Renal pelvis (tissue), 4 donors: ENCODE measurements around the gene LDLRAD2. TPM values are rescaled to one million over a fixed set of nuclear protein-coding genes. Genes with fewer than 3 reads are reported as not detected.

Source experiments
- DNase-seq: peaks from one replicate; pipeline ENCODE4 v3.0.0-alpha.2; 2013
- polyA plus RNA-seq, 3 donors: library from polyadenylated mRNA; unstranded; fragments of 120-200 nt; gene quantifications; one replicate each; pipeline ENCODE4 v1.2.1, GENCODE V29; 2013; ENCODE audit not compliant: insufficient read length in 3 of 3

LDLRAD2 gene
- polyA plus RNA-seq, 3 donors, result 3.7 to 5.8 (median 4.0) TPM

GRCh38 chr1:21841852-21842466, 29.9 kb downstream of the LDLRAD2 start:
- no peak for DNase-seq

- DNase-seq, result no peak
Observed at GRCh38 chr1:21842606-21843162, 30.6 kb downstream of the LDLRAD2 start.

- no peak for DNase-seq
Observed at GRCh38 chr1:21843208-21843607, 31.1 kb downstream of the LDLRAD2 start.

GRCh38 chr1:21843996-21844395, 31.9 kb downstream of the LDLRAD2 start:
- no peak for DNase-seq

- DNase-seq, result no peak
Observed at GRCh38 chr1:21845646-21846641, 33.9 kb downstream of the LDLRAD2 start.

- DNase-seq, result no peak
Observed at GRCh38 chr1:21847223-21848205, 35.4 kb downstream of the LDLRAD2 start.

- DNase-seq, result no peak
Observed at GRCh38 chr1:21848524-21849174, 36.6 kb downstream of the LDLRAD2 start.

- no peak for DNase-seq
Observed at GRCh38 chr1:21849909-21850576, 38.0 kb downstream of the LDLRAD2 start.

- no peak for DNase-seq
Observed at GRCh38 chr1:21851430-21852250, 39.6 kb downstream of the LDLRAD2 start.

- no peak for DNase-seq
Observed at GRCh38 chr1:21852282-21853130, 40.4 kb downstream of the LDLRAD2 start.

GRCh38 chr1:21853131-21853427, 41.0 kb downstream of the LDLRAD2 start:
- no peak for DNase-seq

GRCh38 chr1:21854090-21854750, 42.2 kb downstream of the LDLRAD2 start:
- no peak for DNase-seq

- DNase-seq, result no peak
Observed at GRCh38 chr1:21854751-21855131, 42.7 kb downstream of the LDLRAD2 start.

GRCh38 chr1:21855257-21856096, 43.4 kb downstream of the LDLRAD2 start:
- no peak for DNase-seq

GRCh38 chr1:21857142-21857839, 45.2 kb downstream of the LDLRAD2 start:
- no peak for DNase-seq

- no peak for DNase-seq
Observed at GRCh38 chr1:21857840-21858670, 46.0 kb downstream of the LDLRAD2 start.
